D721Med (cell line): ENCODE data around the gene FOXK2.

Experiments used
- DNase-seq: peaks from one replicate; pipeline ENCODE4 v3.0.0; 2011; ENCODE audit warnings: low spot score; ENCODE audit not compliant: insufficient read length
- FAIRE-seq: peaks from 2 replicates; lab custom pipeline; 2011; peaks lifted over from hg19 to GRCh38; lab: Jason Lieb, UNC
- TF ChIP-seq, protein P1 (sequence below): IDR thresholded peaks from 2 replicates; pipeline ENCODE4 v1.5.1; 2012; ENCODE audit warnings: mild to moderate bottlenecking, control low read depth; ENCODE audit not compliant: insufficient read depth; ENCODE audit errors: missing control alignments

The FOXK2 gene

DNA sequence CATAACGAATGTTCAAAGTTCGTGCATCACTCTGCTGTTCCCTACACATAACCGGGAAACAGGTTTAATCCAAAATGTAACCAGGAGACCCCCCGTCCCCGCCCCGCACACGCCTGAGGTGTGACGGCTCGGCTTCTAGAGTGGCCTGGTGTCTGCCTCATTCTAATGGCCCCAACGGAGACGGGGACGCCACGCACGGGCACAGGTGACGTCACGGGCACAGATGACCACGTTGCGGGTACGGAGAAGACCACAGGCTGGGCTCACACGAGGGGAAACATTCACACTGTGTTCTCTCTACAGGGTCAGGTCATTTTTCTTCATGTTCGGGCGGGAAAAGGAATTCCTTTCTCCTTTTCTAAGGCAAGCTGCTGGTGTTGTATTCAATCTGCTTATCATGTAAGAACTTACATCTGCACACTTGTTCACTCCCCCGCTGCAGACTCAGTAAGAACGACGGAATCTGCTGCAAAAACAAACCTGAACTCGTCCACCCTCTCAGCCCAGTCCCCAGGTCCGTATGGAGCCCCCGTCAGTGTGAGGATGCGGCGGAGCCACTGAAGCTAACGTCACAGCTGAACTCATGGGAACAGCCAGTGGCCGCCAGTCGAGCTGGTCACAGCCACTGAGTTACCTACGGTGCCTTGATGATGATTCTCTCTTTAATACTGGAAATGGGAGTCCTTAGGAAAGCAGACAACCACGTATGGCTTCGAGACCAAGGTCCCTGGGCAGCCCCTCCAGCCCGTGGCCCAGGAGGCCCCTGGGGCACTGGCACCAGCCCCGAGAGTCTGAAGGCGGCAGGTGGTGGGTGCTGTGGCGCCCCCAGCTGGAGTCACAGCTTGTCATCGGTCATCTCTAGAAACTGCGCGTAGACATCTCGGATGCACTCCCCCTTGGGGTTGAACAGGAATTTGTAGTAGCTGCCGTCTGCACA, 95.8 kb downstream of the FOXK2 start:
- FAIRE-seq (no peak), DNase-seq (no peak)
- TF ChIP-seq, protein P1, sequence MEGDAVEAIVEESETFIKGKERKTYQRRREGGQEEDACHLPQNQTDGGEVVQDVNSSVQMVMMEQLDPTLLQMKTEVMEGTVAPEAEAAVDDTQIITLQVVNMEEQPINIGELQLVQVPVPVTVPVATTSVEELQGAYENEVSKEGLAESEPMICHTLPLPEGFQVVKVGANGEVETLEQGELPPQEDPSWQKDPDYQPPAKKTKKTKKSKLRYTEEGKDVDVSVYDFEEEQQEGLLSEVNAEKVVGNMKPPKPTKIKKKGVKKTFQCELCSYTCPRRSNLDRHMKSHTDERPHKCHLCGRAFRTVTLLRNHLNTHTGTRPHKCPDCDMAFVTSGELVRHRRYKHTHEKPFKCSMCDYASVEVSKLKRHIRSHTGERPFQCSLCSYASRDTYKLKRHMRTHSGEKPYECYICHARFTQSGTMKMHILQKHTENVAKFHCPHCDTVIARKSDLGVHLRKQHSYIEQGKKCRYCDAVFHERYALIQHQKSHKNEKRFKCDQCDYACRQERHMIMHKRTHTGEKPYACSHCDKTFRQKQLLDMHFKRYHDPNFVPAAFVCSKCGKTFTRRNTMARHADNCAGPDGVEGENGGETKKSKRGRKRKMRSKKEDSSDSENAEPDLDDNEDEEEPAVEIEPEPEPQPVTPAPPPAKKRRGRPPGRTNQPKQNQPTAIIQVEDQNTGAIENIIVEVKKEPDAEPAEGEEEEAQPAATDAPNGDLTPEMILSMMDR: no peak

DNA sequence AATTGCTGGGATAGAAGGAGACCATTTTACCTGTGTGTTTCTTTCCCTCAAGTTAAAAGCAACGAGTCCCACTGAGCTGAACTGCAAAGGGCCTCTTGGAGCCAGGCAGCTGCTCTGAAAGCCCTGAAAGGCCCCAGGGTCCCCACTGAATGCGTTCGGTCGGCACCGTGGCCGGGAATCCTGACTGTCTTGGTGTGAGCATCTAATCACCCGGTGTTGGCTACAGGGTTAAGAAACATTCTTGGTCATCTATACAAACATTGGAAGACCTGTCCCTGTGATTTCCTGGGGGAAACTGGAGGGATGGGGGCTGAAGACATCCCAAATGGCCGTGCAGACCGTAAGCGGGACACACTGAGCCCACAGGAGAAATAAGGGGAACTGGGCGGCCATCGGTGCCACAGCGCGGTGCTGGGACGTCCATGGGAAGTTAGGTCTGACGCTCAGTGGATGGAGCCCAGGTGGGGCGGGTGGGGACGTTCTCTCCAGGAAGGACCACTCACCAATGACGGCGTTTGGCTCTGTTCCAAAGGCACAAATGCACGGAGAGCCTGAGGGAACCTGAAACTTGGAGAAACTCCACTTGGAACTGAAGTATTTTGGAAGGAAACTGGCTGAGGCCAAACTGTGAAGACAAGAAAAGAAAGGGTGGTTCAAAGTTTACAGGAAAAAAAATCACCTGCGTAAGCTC, 96.6 kb downstream of the FOXK2 start:
- DNase-seq (no peak), FAIRE-seq (no peak)
- TF ChIP-seq, protein P1: no peak

DNA sequence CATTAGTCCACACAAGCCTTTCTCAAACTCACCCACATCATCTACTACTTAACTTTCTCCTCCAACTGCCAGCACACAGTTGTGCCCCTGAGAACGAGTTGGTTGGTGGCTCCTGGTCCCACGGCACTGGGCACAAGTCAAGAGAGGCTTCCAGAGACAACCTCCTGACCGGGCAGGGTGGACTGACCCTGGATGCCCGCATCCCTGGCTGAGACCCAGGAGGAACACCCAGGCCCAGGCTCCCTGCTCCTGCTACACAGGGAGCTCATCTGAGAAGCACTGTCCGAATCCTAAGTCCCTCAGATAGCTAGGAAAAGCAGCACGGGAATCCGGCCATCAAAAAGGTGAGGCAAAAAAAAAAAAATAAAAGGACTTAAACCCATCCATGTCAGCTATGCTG, 99.7 kb downstream of the FOXK2 start:
- TF ChIP-seq, protein P1: no peak
- FAIRE-seq (no peak), DNase-seq (no peak)

DNA sequence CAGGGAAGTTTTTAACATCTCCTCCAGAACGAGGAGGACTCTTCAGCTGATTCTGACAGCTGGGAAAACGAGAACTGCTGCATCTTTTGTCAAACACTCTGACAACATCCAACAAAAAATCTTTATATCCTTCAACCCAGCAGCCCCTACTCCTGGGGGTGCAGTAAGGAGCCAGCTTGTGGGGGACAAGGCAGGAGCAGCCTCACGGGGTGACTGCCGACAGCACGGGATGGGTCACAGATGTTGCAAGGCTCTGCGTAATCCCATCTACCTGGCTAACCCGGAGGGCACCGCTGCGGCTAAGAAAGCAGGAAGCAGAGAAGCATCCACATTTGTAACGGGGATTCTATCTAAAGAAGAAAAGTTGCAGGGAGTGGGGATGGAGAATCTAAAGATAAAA, 100.1 kb downstream of the FOXK2 start:
- DNase-seq: no peak
- TF ChIP-seq, protein P1: no peak
- no peak for FAIRE-seq

DNA sequence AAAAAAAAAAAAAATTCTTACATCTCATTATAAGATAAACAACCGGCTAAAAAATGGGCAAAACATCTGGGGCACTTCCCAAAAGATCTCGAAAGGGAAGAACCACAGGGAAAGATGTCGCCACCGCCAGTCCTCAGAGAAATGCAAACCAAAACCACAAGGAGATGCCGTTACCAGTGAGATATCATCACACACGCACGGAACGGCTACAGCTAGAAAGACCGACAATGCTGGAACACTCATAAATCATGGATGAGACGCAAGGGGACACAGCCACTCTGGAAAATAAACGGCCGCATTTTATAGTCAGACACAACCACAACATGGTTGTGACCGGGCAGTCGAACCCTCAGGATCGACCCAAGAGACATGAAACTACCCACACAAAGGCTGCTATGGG, 104.2 kb downstream of the FOXK2 start:
- TF ChIP-seq, protein P1: no peak
- DNase-seq (no peak), FAIRE-seq (no peak)

DNA sequence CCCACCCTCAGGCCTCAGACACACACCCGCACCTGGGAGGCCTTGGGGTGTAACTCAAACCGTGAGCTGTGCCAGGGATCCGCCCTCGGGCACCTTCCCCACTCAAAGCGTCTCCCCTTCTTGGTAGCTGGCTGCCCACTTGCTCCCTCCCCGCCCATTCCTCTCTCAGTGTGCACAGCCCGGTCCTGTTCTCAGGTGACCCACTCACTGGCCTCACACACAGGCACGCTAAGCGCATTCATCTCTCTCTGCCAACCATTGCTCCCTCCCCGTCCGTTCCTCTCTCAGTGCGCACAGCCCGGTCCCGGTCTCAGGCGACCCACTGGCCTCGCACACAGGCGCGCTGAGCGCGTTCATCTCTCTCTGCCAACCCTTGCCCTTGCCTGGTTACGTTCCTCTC, 107.9 kb downstream of the FOXK2 start:
- no peak for FAIRE-seq
- DNase-seq: no peak
- TF ChIP-seq, protein P1: no peak

DNA sequence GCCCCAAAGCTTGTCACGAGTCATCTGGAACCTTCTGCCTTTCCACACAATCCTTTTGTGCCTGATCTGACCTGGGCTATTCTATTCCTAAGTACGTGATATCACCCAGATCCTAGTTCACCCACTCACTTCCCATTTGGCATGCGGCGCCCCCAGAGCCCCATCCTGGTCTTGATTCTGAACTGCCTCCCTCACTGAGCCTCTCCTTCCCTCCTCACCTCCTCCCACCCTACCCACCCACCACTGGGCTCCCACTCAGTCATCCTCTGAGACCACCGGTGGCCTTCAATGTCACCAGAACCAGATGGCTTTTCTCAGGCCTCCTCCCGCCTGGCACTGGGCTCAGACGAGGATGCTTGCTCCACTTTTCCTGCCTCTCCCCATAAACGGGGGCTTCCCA, 110.2 kb downstream of the FOXK2 start:
- FAIRE-seq (no peak), DNase-seq (no peak)
- TF ChIP-seq, protein P1: no peak
